ENCODE data around the gene SLK. TPM values are rescaled to one million over a fixed set of nuclear protein-coding genes. Genes with fewer than 3 reads are reported as not detected.

The SLK gene
- total and polyA plus RNA-seq, 2 donors from 2014 or later, result 12.3 to 45.5 TPM

- Histone ChIP-seq H3K27ac (ENCODE audit: low read depth in 2 of 2, low read length in 2 of 2) (no peak overlapping the region), H3K36me3 (ENCODE audit: control insufficient read depth in 2 of 3, insufficient read depth in 3 of 3, low read length in 3 of 3) (peaks cover 0 to 64% (median 34%) of the 10 kb centered on the region in 3 donors), H3K9ac (ENCODE audit: low read length in 3 of 3) (no peak overlapping the region), H3K27me3 (ENCODE audit: control insufficient read depth, insufficient read depth, low read length) (no peaks in the 10 kb centered on the region), H3K4me3 (ENCODE audit: low read length in 3 of 3) (no peak overlapping the region), H3K4me1 (ENCODE audit: control insufficient read depth in 2 of 3, insufficient read depth in 2 of 3, low read depth in 1 of 3, low read length in 3 of 3) (no peaks in the 10 kb centered on the region), H3K9me3 (ENCODE audit: control insufficient read depth in 2 of 3, insufficient read depth in 1 of 3, low read length in 3 of 3) (no peaks in the 10 kb centered on the region)
- DNase-seq (no peak), FAIRE-seq (no peak)
- no peak for TF ChIP-seq CTCF (IDR thresholded peaks at IDR 0.05; ENCODE audit: borderline replicate concordance, extremely low read depth, insufficient read depth)
- intact Hi-C loops (cut with DNase I), result no loop called here
These were observed 53.1 kb downstream of the SLK start for GRCh38 chr10:104020020-104020419.

GRCh38 chr10:104021246-104021645 lies 54.3 kb downstream of the SLK start:
- Histone ChIP-seq H3K4me1 (ENCODE audit: control insufficient read depth in 2 of 3, insufficient read depth in 2 of 3, low read depth in 1 of 3, low read length in 3 of 3) (peaks cover 0 to 1% (median 0%) of the 10 kb centered on the region in 3 donors), H3K9me3 (ENCODE audit: control insufficient read depth in 2 of 3, insufficient read depth in 1 of 3, low read length in 3 of 3) (no peaks in the 10 kb centered on the region), H3K9ac (ENCODE audit: low read length in 3 of 3) (no peak overlapping the region), H3K36me3 (ENCODE audit: control insufficient read depth in 2 of 3, insufficient read depth in 3 of 3, low read length in 3 of 3) (peaks cover 0 to 71% (median 37%) of the 10 kb centered on the region in 3 donors), H3K4me3 (ENCODE audit: low read length in 3 of 3) (no peak overlapping the region), H3K27ac (ENCODE audit: low read depth in 2 of 2, low read length in 2 of 2) (no peak overlapping the region), H3K27me3 (ENCODE audit: control insufficient read depth, insufficient read depth, low read length) (no peaks in the 10 kb centered on the region)
- intact Hi-C loops (cut with DNase I), result no loop called here
- DNase-seq (no peak), FAIRE-seq (peak; percentile 32)
- no peak for TF ChIP-seq CTCF (IDR thresholded peaks at IDR 0.05; ENCODE audit: borderline replicate concordance, extremely low read depth, insufficient read depth)

GRCh38 chr10:104022026-104022425 lies 55.1 kb downstream of the SLK start:
- Histone ChIP-seq H3K27ac (ENCODE audit: low read depth in 2 of 2, low read length in 2 of 2) (no peak overlapping the region), H3K36me3 (ENCODE audit: control insufficient read depth in 2 of 3, insufficient read depth in 3 of 3, low read length in 3 of 3) (peaks cover 0 to 71% (median 37%) of the 10 kb centered on the region in 3 donors), H3K4me1 (ENCODE audit: control insufficient read depth in 2 of 3, insufficient read depth in 2 of 3, low read depth in 1 of 3, low read length in 3 of 3) (peaks cover 0 to 6% (median 0%) of the 10 kb centered on the region in 3 donors), H3K27me3 (ENCODE audit: control insufficient read depth, insufficient read depth, low read length) (no peaks in the 10 kb centered on the region), H3K9ac (ENCODE audit: low read length in 3 of 3) (no peak overlapping the region), H3K9me3 (ENCODE audit: control insufficient read depth in 2 of 3, insufficient read depth in 1 of 3, low read length in 3 of 3) (no peaks in the 10 kb centered on the region), H3K4me3 (ENCODE audit: low read length in 3 of 3) (no peak overlapping the region)
- FAIRE-seq (no peak), DNase-seq (no peak)
- no peak for TF ChIP-seq CTCF (IDR thresholded peaks at IDR 0.05; ENCODE audit: borderline replicate concordance, extremely low read depth, insufficient read depth)
- intact Hi-C loops (cut with DNase I), result no loop called here

GRCh38 chr10:104025524-104025923 lies 58.6 kb downstream of the SLK start:
- intact Hi-C loops (cut with DNase I), result no loop called here
- H3K27ac ChIP-seq (ENCODE audit: low read depth in 2 of 2, low read length in 2 of 2), result no peak overlapping the region
- FAIRE-seq (no peak), DNase-seq (no peak)
- no peak for TF ChIP-seq CTCF (IDR thresholded peaks at IDR 0.05; ENCODE audit: borderline replicate concordance, extremely low read depth, insufficient read depth)
- H3K9ac ChIP-seq (ENCODE audit: low read length in 3 of 3), result no peak overlapping the region
- H3K4me1 ChIP-seq (ENCODE audit: control insufficient read depth in 2 of 3, insufficient read depth in 2 of 3, low read depth in 1 of 3, low read length in 3 of 3), result peaks cover 0 to 6% (median 0%) of the 10 kb centered on the region in 3 donors
- H3K9me3 ChIP-seq (ENCODE audit: control insufficient read depth in 2 of 3, insufficient read depth in 1 of 3, low read length in 3 of 3), result no peaks in the 10 kb centered on the region
- H3K27me3 ChIP-seq (ENCODE audit: control insufficient read depth, insufficient read depth, low read length), result no peaks in the 10 kb centered on the region
- no peak overlapping the region for H3K4me3 ChIP-seq (ENCODE audit: low read length in 3 of 3)
- peaks cover 0 to 54% (median 36%) of the 10 kb centered on the region in 3 donors for H3K36me3 ChIP-seq (ENCODE audit: control insufficient read depth in 2 of 3, insufficient read depth in 3 of 3, low read length in 3 of 3)
